Esophagus squamous epithelium (tissue), 5 donors: Measurements from ENCODE around the gene MS4A6A. TPM values are rescaled to one million over a fixed set of nuclear protein-coding genes. Genes with fewer than 3 reads are reported as not detected.

Experiments used
- DNase-seq: peaks from one replicate; lab custom pipeline; 2025; lab: John Stamatoyannopoulos, UW
- H3K27ac ChIP-seq, 4 donors: fragments of 200-600 bp; sonication (generic); one replicate each; pipeline ENCODE4 v1.5.1; 2016 to 2019; ENCODE audit warnings: mild to moderate bottlenecking in 1 of 4
- H3K27me3 ChIP-seq, 4 donors: fragments of 200-600 bp; sonication (generic); 1 replicate in 3 of 4; 2 replicates in 1 of 4; pipeline versions ENCODE4 v1.5.1 to v1.6.0; 2017 to 2021; ENCODE audit warnings: antibody characterized with exemption in 1 of 4
- H3K36me3 ChIP-seq, 3 donors: fragments of 200-600 bp; sonication (generic); one replicate each; pipeline ENCODE4 v1.5.1; 2016 to 2019
- H3K4me1 ChIP-seq, 3 donors: fragments of 200-600 bp; sonication (generic); one replicate each; pipeline ENCODE4 v1.5.1; 2017 to 2019
- H3K4me3 ChIP-seq, 4 donors: fragments of 200-600 bp; sonication (generic); 1 replicate in 3 of 4; 2 replicates in 1 of 4; pipeline ENCODE4 v1.5.1; 2016 to 2019; ENCODE audit warnings: mild to moderate bottlenecking in 2 of 4, moderate library complexity in 1 of 4
- H3K9me3 ChIP-seq, 3 donors: fragments of 200-600 bp; sonication (generic); one replicate each; pipeline ENCODE4 v1.5.1; 2016 to 2019
- POLR2A ChIP-seq, 4 donors: fragments of 450-650 bp; IDR thresholded peaks; one replicate each; pipeline ENCODE4 v1.6.1; 2017; ENCODE audit warnings: antibody characterized with exemption in 4 of 4, mild to moderate bottlenecking in 4 of 4, moderate library complexity in 3 of 4
- WGBS, 2 donors: methylation state at CpG; one replicate each; pipeline ENCODE4 v1.1.5; 2018; 5-methylcytosine and 5-hydroxymethylcytosine counted together
- intact Hi-C: fragments of 100-400 bp; cut with DNase I; formaldehyde crosslinking; loops from one replicate; pipeline ENCODE4 v1.15.0; 2022
- total RNA-seq, 4 donors: library from RNA; depleted of rRNA; stranded (reverse); fragments of >200 nt; gene quantifications; one replicate each; pipeline ENCODE4 v1.1.0, GENCODE V29; 2016
- TF ChIP-seq, protein P1 (sequence below), 6 experiments: fragments of 450-650 bp in 4 of 6; fragments of 200-600 bp in 2 of 6; sonication (generic) in 2 of 6; IDR thresholded peaks; one replicate each; pipeline ENCODE4 v1.5.1; 2016 to 2019; ENCODE audit warnings: antibody characterized with exemption in 6 of 6, mild to moderate bottlenecking in 4 of 6, moderate library complexity in 4 of 6
- donor health status: DM: yes; HTN: yes; CAD: no.

Gene MS4A6A
- total RNA-seq, 4 donors from 2014 or later = 2.7 to 87.7 (median 23.7) TPM

DNA sequence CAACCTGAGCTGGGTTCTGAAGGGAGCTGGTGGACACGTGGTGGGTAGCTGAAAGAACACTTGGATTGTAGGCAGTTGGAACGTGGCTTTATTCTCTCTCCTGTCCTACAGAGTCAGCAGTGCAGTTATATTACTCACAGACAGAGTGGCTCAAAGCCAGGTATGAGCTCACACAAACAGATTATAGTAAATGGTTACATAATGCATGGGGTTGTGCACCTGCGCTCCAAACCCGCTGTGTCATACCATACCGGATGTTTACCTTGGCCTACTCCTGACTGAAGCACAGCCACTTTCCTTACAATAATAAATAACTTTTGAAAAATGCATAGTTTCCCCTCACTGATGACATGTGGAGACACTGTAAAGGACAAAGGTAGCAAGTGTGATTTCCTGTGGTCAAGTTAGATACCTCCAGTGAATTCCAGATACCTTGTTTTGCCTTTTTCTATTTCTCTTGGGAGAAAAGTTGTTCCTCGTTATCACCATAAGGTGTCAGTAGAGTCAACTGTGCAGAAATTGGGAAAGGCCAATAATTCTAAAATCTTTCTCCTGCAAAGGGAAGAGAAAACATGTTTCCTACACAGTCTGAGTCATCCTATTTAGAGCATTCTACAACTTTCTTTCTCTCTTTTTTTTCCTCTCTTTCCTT lies 13.5 kb downstream of the MS4A6A start:
- DNase-seq = no peak
- intact Hi-C loops = no loop called here
- 60 to 68% methylated on average over 6 of the region's 6 CpGs for WGBS, 2 donors

GRCh38 chr11:60168306-60168705 lies 14.6 kb downstream of the MS4A6A start:
- Histone ChIP-seq H3K9me3 (peaks cover 0 to 6% (median 0%) of the 10 kb centered on the region in 3 donors), H3K36me3 (no peaks in the 10 kb centered on the region), H3K27me3 (no peaks in the 10 kb centered on the region), H3K4me3 (no peak overlapping the region), H3K27ac (no peak overlapping the region), H3K4me1 (no peaks in the 10 kb centered on the region)
- TF ChIP-seq, protein P1, sequence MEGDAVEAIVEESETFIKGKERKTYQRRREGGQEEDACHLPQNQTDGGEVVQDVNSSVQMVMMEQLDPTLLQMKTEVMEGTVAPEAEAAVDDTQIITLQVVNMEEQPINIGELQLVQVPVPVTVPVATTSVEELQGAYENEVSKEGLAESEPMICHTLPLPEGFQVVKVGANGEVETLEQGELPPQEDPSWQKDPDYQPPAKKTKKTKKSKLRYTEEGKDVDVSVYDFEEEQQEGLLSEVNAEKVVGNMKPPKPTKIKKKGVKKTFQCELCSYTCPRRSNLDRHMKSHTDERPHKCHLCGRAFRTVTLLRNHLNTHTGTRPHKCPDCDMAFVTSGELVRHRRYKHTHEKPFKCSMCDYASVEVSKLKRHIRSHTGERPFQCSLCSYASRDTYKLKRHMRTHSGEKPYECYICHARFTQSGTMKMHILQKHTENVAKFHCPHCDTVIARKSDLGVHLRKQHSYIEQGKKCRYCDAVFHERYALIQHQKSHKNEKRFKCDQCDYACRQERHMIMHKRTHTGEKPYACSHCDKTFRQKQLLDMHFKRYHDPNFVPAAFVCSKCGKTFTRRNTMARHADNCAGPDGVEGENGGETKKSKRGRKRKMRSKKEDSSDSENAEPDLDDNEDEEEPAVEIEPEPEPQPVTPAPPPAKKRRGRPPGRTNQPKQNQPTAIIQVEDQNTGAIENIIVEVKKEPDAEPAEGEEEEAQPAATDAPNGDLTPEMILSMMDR (IDR thresholded peaks at IDR 0.05) = no peak
- no peak for TF ChIP-seq POLR2A (IDR thresholded peaks at IDR 0.05)
- intact Hi-C loops = no loop called here
- 67 to 88% methylated on average over 5 to 6 of the region's 6 CpGs for WGBS, 2 donors
- DNase-seq = no peak

More for the DNA sequence above, 13.5 kb downstream of the MS4A6A start:
- no peak overlapping the region for H3K27ac ChIP-seq
- H3K27me3 ChIP-seq = no peaks in the 10 kb centered on the region
- TF ChIP-seq, protein P1 (IDR thresholded peaks at IDR 0.05) = peak in 2 of 6 experiments; percentile 9 to 30
- no peak for TF ChIP-seq POLR2A (IDR thresholded peaks at IDR 0.05)
- H3K9me3 ChIP-seq = peaks cover 0 to 6% (median 0%) of the 10 kb centered on the region in 3 donors
- H3K4me1 ChIP-seq = no peaks in the 10 kb centered on the region
- H3K4me3 ChIP-seq = no peak overlapping the region
- H3K36me3 ChIP-seq = no peaks in the 10 kb centered on the region

DNA sequence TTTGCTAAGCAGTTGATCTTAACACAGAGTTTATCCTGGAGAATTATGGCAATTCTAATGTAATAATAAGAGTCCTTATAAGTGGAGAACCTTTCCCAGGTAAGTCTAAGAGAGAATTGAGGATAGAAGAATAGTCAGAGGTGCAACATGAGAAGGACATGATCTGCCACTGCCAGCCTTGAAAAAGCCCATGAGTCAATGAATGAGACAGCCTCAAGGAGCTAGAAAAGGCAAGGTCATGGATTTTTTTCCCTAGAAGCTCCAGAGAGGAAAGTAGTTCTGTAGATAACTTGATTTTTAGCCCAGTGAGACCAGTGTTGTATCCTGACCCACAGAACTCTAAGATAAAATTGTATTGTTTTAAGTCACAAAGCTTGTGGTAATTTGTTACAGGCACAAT lies 16.9 kb downstream of the MS4A6A start:
- Histone ChIP-seq H3K36me3 (no peaks in the 10 kb centered on the region), H3K4me3 (no peak overlapping the region), H3K9me3 (peaks cover 0 to 6% (median 0%) of the 10 kb centered on the region in 3 donors), H3K4me1 (no peaks in the 10 kb centered on the region), H3K27me3 (no peaks in the 10 kb centered on the region), H3K27ac (no peak overlapping the region)
- intact Hi-C loops = no loop called here
- DNase-seq = no peak
- TF ChIP-seq, protein P1 (IDR thresholded peaks at IDR 0.05) = no peak
- no peak for TF ChIP-seq POLR2A (IDR thresholded peaks at IDR 0.05)

- WGBS, 2 donors = 44 to 56% methylated on average over 2 of the region's 2 CpGs
- Histone ChIP-seq H3K4me3 (no peak overlapping the region), H3K36me3 (no peaks in the 10 kb centered on the region), H3K27ac (no peak overlapping the region), H3K9me3 (peaks cover 0 to 6% (median 0%) of the 10 kb centered on the region in 3 donors), H3K4me1 (no peaks in the 10 kb centered on the region), H3K27me3 (no peaks in the 10 kb centered on the region)
- DNase-seq = no peak
- intact Hi-C loops = no loop called here
- TF ChIP-seq, protein P1 (IDR thresholded peaks at IDR 0.05) = no peak
- TF ChIP-seq POLR2A (IDR thresholded peaks at IDR 0.05) = no peak
Measured at GRCh38 chr11:60165538-60165937, 17.3 kb downstream of the MS4A6A start.

GRCh38 chr11:60164550-60165075 lies 18.3 kb downstream of the MS4A6A start:
- H3K36me3 ChIP-seq = no peaks in the 10 kb centered on the region
- H3K27me3 ChIP-seq = no peaks in the 10 kb centered on the region
- H3K4me1 ChIP-seq = no peaks in the 10 kb centered on the region
- intact Hi-C loops = no loop called here
- no peak for TF ChIP-seq POLR2A (IDR thresholded peaks at IDR 0.05)
- DNase-seq = no peak
- H3K4me3 ChIP-seq = no peak overlapping the region
- H3K27ac ChIP-seq = no peak overlapping the region
- 72 to 91% methylated on average over 1 of the region's 1 CpG for WGBS, 2 donors
- peaks cover 0 to 6% (median 0%) of the 10 kb centered on the region in 3 donors for H3K9me3 ChIP-seq
